H9 (cell line): ENCODE measurements around the gene CEP131. TPM values are rescaled to one million over a fixed set of nuclear protein-coding genes. Genes with fewer than 3 reads are reported as not detected.

Source experiments
- DNase-seq: peaks from one replicate; pipeline ENCODE4 v3.0.0-alpha.2; 2017
- H2AFZ ChIP-seq: one replicate; pipeline ENCODE4 v1.6.1; 2013; ENCODE audit warnings: mild to moderate bottlenecking, low read length, control low read depth, moderate library complexity
- H2AK5ac ChIP-seq: 2 replicates; pipeline ENCODE4 v1.6.1; 2013; ENCODE audit warnings: low read length, control low read depth, mixed read lengths; ENCODE audit not compliant: insufficient read length
- H2BK120ac ChIP-seq: one replicate; pipeline ENCODE4 v1.6.1; 2013; ENCODE audit warnings: low read depth, mild to moderate bottlenecking, low read length, control low read depth, inconsistent platforms; ENCODE audit not compliant: poor library complexity, severe bottlenecking
- H2BK12ac ChIP-seq: 2 replicates; pipeline ENCODE4 v1.6.1; 2013; ENCODE audit warnings: low read length, control low read depth, mixed read lengths, low read depth; ENCODE audit not compliant: insufficient read length
- H2BK15ac ChIP-seq: 2 replicates; pipeline ENCODE4 v1.6.1; 2013; ENCODE audit warnings: low read depth, low read length, control low read depth
- H2BK20ac ChIP-seq: one replicate; pipeline ENCODE4 v1.6.1; 2013; ENCODE audit warnings: low read depth, mild to moderate bottlenecking, low read length, control low read depth, inconsistent platforms; ENCODE audit not compliant: poor library complexity, severe bottlenecking
- H2BK5ac ChIP-seq: 2 replicates; pipeline ENCODE4 v1.6.1; 2013; ENCODE audit warnings: low read length, control low read depth, mixed read lengths; ENCODE audit not compliant: insufficient read length
- H3K14ac ChIP-seq: 2 replicates; pipeline ENCODE4 v1.6.1; 2013; ENCODE audit warnings: low read length, control low read depth; ENCODE audit not compliant: insufficient read depth
- H3K18ac ChIP-seq: 2 replicates; pipeline ENCODE4 v1.6.1; 2013; ENCODE audit warnings: low read depth, mild to moderate bottlenecking, mixed read lengths, low read length, control low read depth; ENCODE audit not compliant: insufficient read length
- H3K23ac ChIP-seq: 2 replicates; pipeline ENCODE4 v1.6.1; 2013; ENCODE audit warnings: low read length, control low read depth, mixed read lengths, low read depth; ENCODE audit not compliant: insufficient read length
- H3K23me2 ChIP-seq: 2 replicates; pipeline ENCODE4 v1.6.1; 2013; ENCODE audit warnings: low read depth, mild to moderate bottlenecking, mixed read lengths, low read length, control low read depth; ENCODE audit not compliant: insufficient read length, poor library complexity, severe bottlenecking
- H3K27ac ChIP-seq: 2 replicates; pipeline ENCODE4 v1.5.1; 2013; ENCODE audit warnings: low read length, control low read depth, mixed read lengths, low read depth; ENCODE audit not compliant: insufficient read length
- H3K27me3 ChIP-seq: 2 replicates; pipeline ENCODE4 v1.6.1; 2013; ENCODE audit warnings: low read length, control low read depth, inconsistent platforms; ENCODE audit not compliant: insufficient read depth
- H3K4ac ChIP-seq: 2 replicates; pipeline ENCODE4 v1.6.1; 2013; ENCODE audit warnings: low read depth, mild to moderate bottlenecking, control low read depth, inconsistent platforms, low read length, moderate library complexity
- H3K4me1 ChIP-seq: 2 replicates; pipeline ENCODE4 v1.6.1; 2013; ENCODE audit warnings: low read length, control low read depth, inconsistent platforms; ENCODE audit not compliant: insufficient read depth
- H3K4me2 ChIP-seq: 2 replicates; pipeline ENCODE4 v1.6.1; 2013; ENCODE audit warnings: low read length, control low read depth, mixed read lengths; ENCODE audit not compliant: insufficient read length, insufficient read depth
- H3K56ac ChIP-seq: 2 replicates; pipeline ENCODE4 v1.6.1; 2013; ENCODE audit warnings: low read depth, mild to moderate bottlenecking, mixed read lengths, low read length, control low read depth; ENCODE audit not compliant: insufficient read length
- H3K79me1 ChIP-seq: 2 replicates; pipeline ENCODE4 v1.6.1; 2013; ENCODE audit warnings: low read depth, mild to moderate bottlenecking, moderate library complexity, low read length, control low read depth, inconsistent platforms; ENCODE audit not compliant: insufficient read depth, poor library complexity, severe bottlenecking
- H3K79me2 ChIP-seq: 2 replicates; pipeline ENCODE4 v1.6.1; 2013; ENCODE audit warnings: low read length, control low read depth, inconsistent platforms; ENCODE audit not compliant: insufficient read depth
- H3K9ac ChIP-seq: 2 replicates; pipeline ENCODE4 v1.6.1; 2013; ENCODE audit warnings: low read length, control low read depth, mixed read lengths; ENCODE audit not compliant: insufficient read length; ENCODE audit errors: extremely low read depth
- H3K9me3 ChIP-seq: one replicate; pipeline ENCODE4 v1.6.1; 2013; ENCODE audit warnings: low read depth, low read length, inconsistent platforms; ENCODE audit not compliant: control insufficient read depth
- H3T11ph ChIP-seq: one replicate; pipeline ENCODE4 v1.6.1; 2013; ENCODE audit warnings: mild to moderate bottlenecking, low read length, control low read depth, inconsistent platforms
- H4K20me1 ChIP-seq: one replicate; pipeline ENCODE4 v1.6.1; 2013; ENCODE audit not compliant: control insufficient read depth, insufficient read length, insufficient read depth
- H4K5ac ChIP-seq: 2 replicates; pipeline ENCODE4 v1.6.1; 2013; ENCODE audit warnings: low read depth, mild to moderate bottlenecking, mixed read lengths, low read length, control low read depth; ENCODE audit not compliant: insufficient read length
- H4K8ac ChIP-seq: replicated peaks from 2 replicates; pipeline ENCODE4 v1.6.1; 2013; ENCODE audit warnings: low read length, control low read depth, mixed read lengths, low read depth; ENCODE audit not compliant: insufficient read length
- H4K91ac ChIP-seq: 2 replicates; pipeline ENCODE4 v1.6.1; 2013; ENCODE audit warnings: low read depth, mild to moderate bottlenecking, moderate library complexity, mixed read lengths, low read length, control low read depth; ENCODE audit not compliant: insufficient read length
- H3K27ac Mint-ChIP-seq, 3 experiments: 2 replicates in 2 of 3; 3 replicates in 1 of 3; pipeline ENCODE4 v1.8.0; 2020 to 2021; ENCODE audit warnings: mixed read lengths in 3 of 3, mild to moderate bottlenecking in 1 of 3, moderate library complexity in 1 of 3
- H3K27me3 Mint-ChIP-seq: 2 replicates; pipeline ENCODE4 v1.8.0; 2021; ENCODE audit warnings: low read depth, mild to moderate bottlenecking, moderate library complexity, mixed read lengths
- H3K36me3 Mint-ChIP-seq, 3 experiments: 2 replicates in 2 of 3; 3 replicates in 1 of 3; pipeline ENCODE4 v1.8.0; 2020 to 2021; ENCODE audit warnings: low read depth in 3 of 3, mixed read lengths in 3 of 3; ENCODE audit not compliant: insufficient read depth in 1 of 3
- H3K4me1 Mint-ChIP-seq, 2 experiments: 2 replicates each; pipeline ENCODE4 v1.8.0; 2020; ENCODE audit warnings: mixed read lengths in 2 of 2
- H3K4me3 Mint-ChIP-seq, 2 experiments: 2 replicates in 1 of 2; 3 replicates in 1 of 2; pipeline ENCODE4 v1.8.0; 2020 to 2021; ENCODE audit warnings: mild to moderate bottlenecking in 2 of 2, mixed read lengths in 2 of 2, moderate library complexity in 1 of 2
- H3K9me3 Mint-ChIP-seq, 2 experiments: 2 replicates in 1 of 2; 3 replicates in 1 of 2; pipeline ENCODE4 v1.8.0; 2020; ENCODE audit warnings: mild to moderate bottlenecking in 2 of 2, mixed read lengths in 2 of 2, moderate library complexity in 1 of 2
- WGBS: extraction: QIAGEN DNeasy Blood & Tissue Kit; methylation state at CpG from one replicate; pipeline ENCODE4 v1.1.7; 2013; ENCODE audit warnings: missing lambda C conversion rate, low lambda C conversion rate, mixed read lengths; ENCODE audit not compliant: insufficient read length; ENCODE audit errors: extremely low coverage; 5-methylcytosine and 5-hydroxymethylcytosine counted together
- total RNA-seq: library from RNA; stranded (reverse); gene quantifications from 2 replicates; pipeline ENCODE4 v1.2.1, GENCODE V29; 2021
- TF ChIP-seq, protein P1 (sequence below): fragments of 200-600 bp; sonication (generic); conservative IDR thresholded peaks from 3 replicates; pipeline ENCODE4 v1.8.0; 2021; ENCODE audit warnings: antibody characterized with exemption, mild to moderate bottlenecking

CEP131 gene
- total RNA-seq, 1 experiment from 2014 or later, result 16.3 TPM

DNA sequence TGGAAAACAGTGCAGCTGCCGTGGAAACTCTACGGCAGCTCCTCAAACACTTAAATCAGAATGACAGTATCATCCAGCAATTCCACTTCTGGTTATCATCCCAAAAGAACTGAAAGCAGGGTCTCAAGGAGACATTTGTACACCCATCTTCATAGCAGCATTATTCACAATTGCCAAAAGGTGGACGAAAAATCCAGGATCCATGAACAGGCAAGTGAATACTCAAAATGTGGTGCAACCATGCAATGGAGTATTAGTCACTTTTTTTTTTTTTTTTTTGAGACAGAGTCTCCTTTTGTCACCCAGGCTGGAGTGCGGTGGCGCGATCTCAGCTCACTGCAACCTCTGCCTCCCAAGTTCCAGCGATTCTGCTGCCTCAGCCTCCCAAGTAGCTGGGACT, 46.1 kb downstream of the CEP131 start:
- H3K27me3 ChIP-seq, result no peaks in the 10 kb centered on the region
- no peak overlapping the region for H2BK120ac ChIP-seq
- Mint-ChIP-seq H3K9me3 (peaks cover 0 to 5% of the 10 kb centered on the region in 2 experiments; a peak in 2 of 5 replicates), H3K4me3 (no peak overlapping the region), H3K27ac (no peak overlapping the region; a peak in 1 of 7 replicates), H3K27me3 (peaks cover 3% of the 10 kb centered on the region), H3K36me3 (no peaks in the 10 kb centered on the region), H3K4me1 (no peaks in the 10 kb centered on the region)
- H4K8ac ChIP-seq, result no peak overlapping the region
- H2BK20ac ChIP-seq, result no peak overlapping the region
- no peak overlapping the region for H3T11ph ChIP-seq
- H3K23ac ChIP-seq, result no peak overlapping the region
- H3K27ac ChIP-seq, result no peak overlapping the region
- H2AK5ac ChIP-seq, result no peak overlapping the region
- H2AFZ ChIP-seq, result no peak overlapping the region
- TF ChIP-seq, protein P1, sequence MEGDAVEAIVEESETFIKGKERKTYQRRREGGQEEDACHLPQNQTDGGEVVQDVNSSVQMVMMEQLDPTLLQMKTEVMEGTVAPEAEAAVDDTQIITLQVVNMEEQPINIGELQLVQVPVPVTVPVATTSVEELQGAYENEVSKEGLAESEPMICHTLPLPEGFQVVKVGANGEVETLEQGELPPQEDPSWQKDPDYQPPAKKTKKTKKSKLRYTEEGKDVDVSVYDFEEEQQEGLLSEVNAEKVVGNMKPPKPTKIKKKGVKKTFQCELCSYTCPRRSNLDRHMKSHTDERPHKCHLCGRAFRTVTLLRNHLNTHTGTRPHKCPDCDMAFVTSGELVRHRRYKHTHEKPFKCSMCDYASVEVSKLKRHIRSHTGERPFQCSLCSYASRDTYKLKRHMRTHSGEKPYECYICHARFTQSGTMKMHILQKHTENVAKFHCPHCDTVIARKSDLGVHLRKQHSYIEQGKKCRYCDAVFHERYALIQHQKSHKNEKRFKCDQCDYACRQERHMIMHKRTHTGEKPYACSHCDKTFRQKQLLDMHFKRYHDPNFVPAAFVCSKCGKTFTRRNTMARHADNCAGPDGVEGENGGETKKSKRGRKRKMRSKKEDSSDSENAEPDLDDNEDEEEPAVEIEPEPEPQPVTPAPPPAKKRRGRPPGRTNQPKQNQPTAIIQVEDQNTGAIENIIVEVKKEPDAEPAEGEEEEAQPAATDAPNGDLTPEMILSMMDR, result no peak
- no peaks in the 10 kb centered on the region for H3K4me1 ChIP-seq
- no peak overlapping the region for H3K56ac ChIP-seq
- no peak overlapping the region for H4K91ac ChIP-seq
- H2BK15ac ChIP-seq, result no peak overlapping the region
- no peak overlapping the region for H2BK12ac ChIP-seq
- H3K79me1 ChIP-seq, result no peaks in the 10 kb centered on the region
- no peak overlapping the region for H3K4me2 ChIP-seq
- no peaks in the 10 kb centered on the region for H3K79me2 ChIP-seq
- no peak overlapping the region for H3K4ac ChIP-seq
- H3K18ac ChIP-seq, result no peak overlapping the region
- no peak for DNase-seq
- no peak overlapping the region for H3K9ac ChIP-seq
- H4K5ac ChIP-seq, result no peak overlapping the region
- no peaks in the 10 kb centered on the region for H3K23me2 ChIP-seq
- H3K14ac ChIP-seq, result no peak overlapping the region
- no peaks in the 10 kb centered on the region for H3K9me3 ChIP-seq
- H2BK5ac ChIP-seq, result no peak overlapping the region
- no peaks in the 10 kb centered on the region for H4K20me1 ChIP-seq
- no CpG with 5 or more reads among the region's 7 CpGs for WGBS
